ENCODE results near the gene ONECUT3. TPM values are rescaled to one million over a fixed set of nuclear protein-coding genes. Genes with fewer than 3 reads are reported as not detected.

Gene ONECUT3
- total and polyA plus RNA-seq, 3 donors from 2014 or later: 0.13 to 0.39 (median 0.25) TPM

DNA sequence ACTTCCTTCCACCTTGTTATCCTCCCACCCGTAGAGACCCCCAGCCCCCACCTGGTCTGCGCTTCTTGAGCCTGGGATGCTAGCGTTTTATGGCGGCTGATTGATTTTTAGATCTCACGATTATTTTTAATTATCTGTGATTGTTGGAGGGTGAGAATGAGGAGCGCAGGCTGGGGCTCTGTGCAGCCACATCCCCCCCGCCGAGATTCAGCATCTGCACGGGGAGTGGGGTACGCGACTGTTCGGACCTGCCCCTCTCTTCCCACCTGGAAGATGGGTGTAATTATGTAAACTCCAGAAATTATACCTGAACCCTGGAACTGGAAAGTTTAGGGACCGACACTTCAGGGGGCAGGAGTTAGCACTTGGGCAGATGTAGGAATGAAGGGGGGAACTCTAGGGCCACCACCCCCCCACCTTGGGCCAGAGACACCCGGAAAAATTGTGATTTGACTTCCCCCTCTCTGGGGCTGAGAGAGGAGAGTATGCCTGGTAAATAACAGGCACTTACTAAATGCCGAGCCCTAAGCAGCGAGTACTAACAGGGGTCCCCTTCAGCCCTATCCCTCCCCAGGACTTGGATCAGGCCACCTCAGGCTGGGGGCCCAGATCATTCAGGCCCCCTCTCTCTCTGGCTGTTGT, 1.8 kb upstream of the ONECUT3 start:
- no peak for DNase-seq
- 15 to 17% methylated on average over 16 of the region's 16 CpGs for WGBS, 2 donors
- no peak overlapping the region for H3K4me3 ChIP-seq
- peaks cover 3% of the 10 kb centered on the region for H3K4me1 ChIP-seq
- TF ChIP-seq, protein P1, sequence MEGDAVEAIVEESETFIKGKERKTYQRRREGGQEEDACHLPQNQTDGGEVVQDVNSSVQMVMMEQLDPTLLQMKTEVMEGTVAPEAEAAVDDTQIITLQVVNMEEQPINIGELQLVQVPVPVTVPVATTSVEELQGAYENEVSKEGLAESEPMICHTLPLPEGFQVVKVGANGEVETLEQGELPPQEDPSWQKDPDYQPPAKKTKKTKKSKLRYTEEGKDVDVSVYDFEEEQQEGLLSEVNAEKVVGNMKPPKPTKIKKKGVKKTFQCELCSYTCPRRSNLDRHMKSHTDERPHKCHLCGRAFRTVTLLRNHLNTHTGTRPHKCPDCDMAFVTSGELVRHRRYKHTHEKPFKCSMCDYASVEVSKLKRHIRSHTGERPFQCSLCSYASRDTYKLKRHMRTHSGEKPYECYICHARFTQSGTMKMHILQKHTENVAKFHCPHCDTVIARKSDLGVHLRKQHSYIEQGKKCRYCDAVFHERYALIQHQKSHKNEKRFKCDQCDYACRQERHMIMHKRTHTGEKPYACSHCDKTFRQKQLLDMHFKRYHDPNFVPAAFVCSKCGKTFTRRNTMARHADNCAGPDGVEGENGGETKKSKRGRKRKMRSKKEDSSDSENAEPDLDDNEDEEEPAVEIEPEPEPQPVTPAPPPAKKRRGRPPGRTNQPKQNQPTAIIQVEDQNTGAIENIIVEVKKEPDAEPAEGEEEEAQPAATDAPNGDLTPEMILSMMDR (IDR thresholded peaks at IDR 0.05): no peak
- TF ChIP-seq POLR2A (IDR thresholded peaks at IDR 0.05): no peak
- H3K36me3 ChIP-seq (ENCODE audit: low read depth, missing control alignments): no peaks in the 10 kb centered on the region
- no peaks in the 10 kb centered on the region for H3K9me3 ChIP-seq
- peaks cover 5% of the 10 kb centered on the region for H3K27me3 ChIP-seq
- intact Hi-C loops (cut with DNase I; ENCODE audit: low total_unique reads): no loop called here
- H3K27ac ChIP-seq: no peak overlapping the region

DNA sequence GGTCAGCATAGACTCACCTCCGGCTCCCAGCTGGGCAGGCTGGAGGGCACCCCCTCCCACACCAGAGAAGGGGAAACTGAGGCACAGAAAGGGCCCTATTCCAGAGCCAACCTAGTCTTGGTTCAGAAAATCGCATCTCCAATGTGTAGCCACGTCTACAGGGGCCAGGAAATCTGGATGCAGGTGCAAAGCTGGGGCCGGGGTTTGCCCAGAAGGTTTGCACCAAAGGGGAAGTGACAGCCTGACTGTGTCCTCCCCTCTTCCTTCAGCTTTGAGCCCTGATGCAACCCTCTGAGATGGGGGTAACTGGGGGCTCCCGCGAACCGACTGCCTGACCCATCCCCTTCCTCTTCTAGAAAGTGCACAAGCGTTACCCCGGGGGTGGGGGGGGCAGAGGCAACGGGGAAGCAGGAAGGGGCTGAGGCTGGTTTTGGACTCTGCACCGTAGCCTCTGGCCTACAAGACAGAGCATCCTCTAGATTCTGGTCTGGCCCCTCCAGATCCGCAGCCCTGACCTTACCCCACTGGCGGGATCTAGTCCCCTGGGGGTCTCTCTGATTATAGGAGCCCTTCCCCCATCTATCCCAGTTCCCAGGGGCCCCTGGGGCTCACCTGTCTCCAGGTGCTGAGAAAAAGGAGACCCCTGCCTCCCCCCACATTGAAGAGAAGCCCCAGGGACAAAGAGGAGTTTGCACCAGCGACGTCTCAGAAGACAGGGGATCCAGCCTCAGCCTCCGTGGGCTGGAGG, 1.1 kb upstream of the ONECUT3 start:
- no peak for DNase-seq
- H3K36me3 ChIP-seq (ENCODE audit: low read depth, missing control alignments): no peaks in the 10 kb centered on the region
- peaks cover 5% of the 10 kb centered on the region for H3K27me3 ChIP-seq
- peaks cover 3% of the 10 kb centered on the region for H3K4me1 ChIP-seq
- H3K9me3 ChIP-seq: no peaks in the 10 kb centered on the region
- no peak for TF ChIP-seq POLR2A (IDR thresholded peaks at IDR 0.05)
- TF ChIP-seq, protein P1 (IDR thresholded peaks at IDR 0.05): no peak
- no peak overlapping the region for H3K27ac ChIP-seq
- 7 to 14% methylated on average over 3 to 16 of the region's 16 CpGs for whole genome bisulfite sequencing, 2 donors
- no peak overlapping the region for H3K4me3 ChIP-seq
- intact Hi-C loops (cut with DNase I; ENCODE audit: low total_unique reads): no loop called here

DNA sequence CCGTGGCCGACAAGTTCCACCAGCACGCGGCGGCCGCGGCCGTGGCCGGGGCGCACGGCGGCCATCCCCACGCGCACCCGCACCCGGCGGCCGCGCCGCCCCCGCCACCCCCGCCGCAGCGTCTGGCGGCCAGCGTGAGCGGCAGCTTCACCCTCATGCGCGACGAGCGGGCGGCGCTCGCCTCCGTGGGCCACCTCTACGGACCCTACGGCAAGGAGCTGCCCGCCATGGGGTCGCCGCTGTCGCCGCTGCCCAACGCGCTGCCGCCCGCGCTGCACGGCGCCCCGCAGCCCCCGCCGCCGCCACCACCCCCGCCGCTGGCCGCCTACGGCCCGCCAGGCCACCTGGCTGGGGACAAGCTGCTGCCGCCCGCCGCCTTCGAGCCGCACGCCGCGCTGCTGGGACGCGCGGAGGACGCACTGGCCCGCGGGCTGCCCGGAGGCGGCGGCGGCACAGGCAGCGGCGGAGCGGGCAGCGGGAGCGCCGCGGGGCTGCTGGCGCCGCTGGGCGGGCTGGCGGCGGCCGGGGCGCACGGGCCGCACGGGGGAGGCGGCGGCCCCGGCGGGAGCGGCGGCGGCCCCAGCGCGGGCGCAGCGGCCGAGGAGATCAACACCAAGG, 821 bp downstream of the ONECUT3 start:
- Histone ChIP-seq H3K4me3 (no peak overlapping the region), H3K27me3 (peaks cover 12% of the 10 kb centered on the region), H3K36me3 (ENCODE audit: low read depth, missing control alignments) (no peaks in the 10 kb centered on the region), H3K4me1 (peaks cover 3% of the 10 kb centered on the region), H3K9me3 (no peaks in the 10 kb centered on the region), H3K27ac (no peak overlapping the region)
- no peak for DNase-seq
- intact Hi-C loops (cut with DNase I; ENCODE audit: low total_unique reads): no loop called here
- no peak for TF ChIP-seq POLR2A (IDR thresholded peaks at IDR 0.05)
- TF ChIP-seq, protein P1 (IDR thresholded peaks at IDR 0.05): no peak
- WGBS, 2 donors: 1% methylated on average over 55 of the region's 105 CpGs; no CpG with 5 or more reads in 1 of the 2 donors

DNA sequence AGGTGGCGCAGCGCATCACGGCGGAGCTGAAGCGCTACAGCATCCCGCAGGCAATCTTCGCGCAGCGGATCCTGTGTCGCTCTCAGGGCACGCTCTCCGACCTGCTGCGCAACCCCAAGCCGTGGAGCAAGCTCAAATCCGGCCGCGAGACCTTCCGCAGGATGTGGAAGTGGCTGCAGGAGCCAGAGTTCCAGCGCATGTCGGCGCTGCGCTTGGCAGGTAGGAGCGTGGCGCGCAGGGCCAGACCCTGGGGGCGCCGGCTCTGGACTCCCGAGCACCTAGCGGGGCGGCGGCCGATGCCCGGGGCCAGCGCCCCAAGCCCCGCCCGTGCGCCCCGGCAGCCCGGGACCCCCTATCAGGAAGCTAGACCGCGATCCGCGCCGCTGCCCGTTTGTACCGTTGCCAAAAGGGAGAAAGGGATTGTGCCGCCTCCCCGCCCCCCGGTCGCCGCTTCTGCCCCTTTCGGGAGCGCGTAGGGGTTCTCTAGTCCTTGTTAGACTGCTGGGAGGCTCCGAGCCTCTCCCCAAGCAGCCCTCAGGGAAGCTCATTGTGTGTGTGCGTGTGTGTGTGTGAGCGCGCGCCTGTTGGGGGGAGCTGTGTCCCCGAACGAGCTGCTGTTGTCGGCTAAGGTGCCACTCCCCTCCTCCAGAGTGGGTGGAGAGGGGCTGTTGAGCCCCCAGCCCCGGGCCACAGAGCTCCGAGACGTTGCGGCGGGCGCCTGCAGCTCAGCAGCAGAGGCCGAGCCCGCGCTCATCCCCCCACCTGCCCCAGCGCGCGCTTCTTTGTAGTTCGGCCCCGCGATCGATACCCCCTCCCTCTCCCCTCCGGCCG, 1.5 kb downstream of the ONECUT3 start:
- peak overlapping the region in 1 of 2 donors; percentile 17 for H3K4me3 ChIP-seq
- peaks cover 3% of the 10 kb centered on the region for H3K4me1 ChIP-seq
- DNase-seq: no peak
- H3K36me3 ChIP-seq (ENCODE audit: low read depth, missing control alignments): no peaks in the 10 kb centered on the region
- TF ChIP-seq, protein P1 (IDR thresholded peaks at IDR 0.05): no peak
- no peak for TF ChIP-seq POLR2A (IDR thresholded peaks at IDR 0.05)
- peaks cover 12% of the 10 kb centered on the region for H3K27me3 ChIP-seq
- no peaks in the 10 kb centered on the region for H3K9me3 ChIP-seq
- H3K27ac ChIP-seq: no peak overlapping the region
- intact Hi-C loops (cut with DNase I; ENCODE audit: low total_unique reads): no loop called here
- WGBS, 2 donors: 1% methylated on average over 54 of the region's 80 CpGs; no CpG with 5 or more reads in 1 of the 2 donors
